VCaP (cell line): ENCODE measurements around the gene OTUD7B.
"Not testable (repeated sequence)": the region's sequence is repeated elsewhere in the genome, so short reads cannot be mapped to it uniquely, and the experiment has no call there.

Experiments used
- H3K27ac ChIP-seq: fragments of 450-650 bp; 2 replicates; pipeline ENCODE4 v1.5.1; 2017
- TF ChIP-seq, protein P1 (sequence below): fragments of 450-650 bp; conservative IDR thresholded peaks from 2 replicates; pipeline ENCODE4 v1.5.1; 2017; ENCODE audit warnings: mild to moderate bottlenecking, moderate library complexity

Gene OTUD7B

GRCh38 chr1:150010393-150011115 lies at the start of gene OTUD7B:
OTUD7B (minus strand) TSS chr1:150010726; CDS start chr1:149977510, 33,216 bp downstream.
- TF ChIP-seq, protein P1, sequence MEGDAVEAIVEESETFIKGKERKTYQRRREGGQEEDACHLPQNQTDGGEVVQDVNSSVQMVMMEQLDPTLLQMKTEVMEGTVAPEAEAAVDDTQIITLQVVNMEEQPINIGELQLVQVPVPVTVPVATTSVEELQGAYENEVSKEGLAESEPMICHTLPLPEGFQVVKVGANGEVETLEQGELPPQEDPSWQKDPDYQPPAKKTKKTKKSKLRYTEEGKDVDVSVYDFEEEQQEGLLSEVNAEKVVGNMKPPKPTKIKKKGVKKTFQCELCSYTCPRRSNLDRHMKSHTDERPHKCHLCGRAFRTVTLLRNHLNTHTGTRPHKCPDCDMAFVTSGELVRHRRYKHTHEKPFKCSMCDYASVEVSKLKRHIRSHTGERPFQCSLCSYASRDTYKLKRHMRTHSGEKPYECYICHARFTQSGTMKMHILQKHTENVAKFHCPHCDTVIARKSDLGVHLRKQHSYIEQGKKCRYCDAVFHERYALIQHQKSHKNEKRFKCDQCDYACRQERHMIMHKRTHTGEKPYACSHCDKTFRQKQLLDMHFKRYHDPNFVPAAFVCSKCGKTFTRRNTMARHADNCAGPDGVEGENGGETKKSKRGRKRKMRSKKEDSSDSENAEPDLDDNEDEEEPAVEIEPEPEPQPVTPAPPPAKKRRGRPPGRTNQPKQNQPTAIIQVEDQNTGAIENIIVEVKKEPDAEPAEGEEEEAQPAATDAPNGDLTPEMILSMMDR = peak; percentile 8; the same call in 1 of the 2 replicates
- peak within 1 kb of the TSS; percentile 94 for H3K27ac ChIP-seq

DNA sequence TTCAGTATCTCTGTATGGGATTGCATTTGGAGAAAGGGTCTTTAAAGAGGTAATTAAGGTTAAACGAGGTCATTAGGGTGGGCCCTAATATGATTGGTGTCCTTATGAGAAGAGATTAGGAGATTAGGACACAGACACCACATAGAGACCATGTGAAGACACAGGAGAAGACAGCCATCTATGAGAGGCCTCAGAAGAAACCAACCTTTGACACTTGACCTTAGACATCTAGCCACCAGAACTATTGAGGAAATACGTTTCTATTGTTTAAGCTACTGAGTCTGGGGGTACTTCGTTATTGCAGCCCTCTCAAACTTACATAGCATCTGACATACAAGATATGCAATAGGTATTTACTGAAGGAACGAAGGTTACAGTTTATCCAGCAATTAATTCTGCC lies 49.7 kb upstream of the OTUD7B start:
- no peak overlapping the region for H3K27ac ChIP-seq
- TF ChIP-seq, protein P1 = no peak

DNA sequence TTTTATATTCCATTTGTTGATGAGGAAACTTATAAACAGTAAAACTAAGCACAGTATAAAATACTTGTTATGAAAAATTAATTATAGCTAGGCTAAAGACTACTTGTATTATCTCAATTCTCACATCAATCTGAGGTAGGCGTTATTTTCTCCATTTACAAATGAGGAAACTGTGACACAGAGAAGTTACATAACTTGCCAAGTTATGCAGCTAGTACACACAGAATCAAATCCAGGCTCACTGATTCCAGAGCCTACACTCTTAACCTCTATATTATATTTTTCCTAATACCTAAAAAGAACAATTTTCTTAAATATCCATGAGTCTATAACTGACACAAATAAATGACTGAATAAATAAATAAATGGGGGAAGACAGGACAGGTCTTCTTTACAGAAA lies 45.9 kb upstream of the OTUD7B start:
- H3K27ac ChIP-seq = no peak overlapping the region
- TF ChIP-seq, protein P1 = no peak

GRCh38 chr1:150055507-150055906 lies 45.0 kb upstream of the OTUD7B start:
- not testable (repeated sequence) for H3K27ac ChIP-seq

GRCh38 chr1:150053926-150054325 lies 43.4 kb upstream of the OTUD7B start:
- no peak overlapping the region for H3K27ac ChIP-seq
- TF ChIP-seq, protein P1 = no peak

- H3K27ac ChIP-seq = not testable (repeated sequence)
Measured at GRCh38 chr1:150051905-150052412, 41.4 kb upstream of the OTUD7B start.

GRCh38 chr1:150051089-150051373 lies 40.5 kb upstream of the OTUD7B start:
- TF ChIP-seq, protein P1 = no peak
- H3K27ac ChIP-seq = no peak overlapping the region

- H3K27ac ChIP-seq = no peak overlapping the region
- TF ChIP-seq, protein P1 = no peak
Measured at GRCh38 chr1:150049926-150050325, 39.4 kb upstream of the OTUD7B start.
